ENCODE results near the gene MYBPH.

The MYBPH gene

GRCh38 chr1:203166192-203166940 is 9.3 kb downstream of the MYBPH start:
- Mint-ChIP-seq H3K9me3 (no peaks in the 10 kb centered on the region), H3K4me1 (no peaks in the 10 kb centered on the region), H3K27me3 (peaks cover 2% of the 10 kb centered on the region), H3K4me3 (no peak overlapping the region), H3K36me3 (no peaks in the 10 kb centered on the region), H3K27ac (no peak overlapping the region)

GRCh38 chr1:203165800-203166161 is 9.8 kb downstream of the MYBPH start:
- no peak overlapping the region for H3K27ac Mint-ChIP-seq
- H3K4me3 Mint-ChIP-seq: no peak overlapping the region
- no peaks in the 10 kb centered on the region for H3K36me3 Mint-ChIP-seq
- no peaks in the 10 kb centered on the region for H3K9me3 Mint-ChIP-seq
- H3K27me3 Mint-ChIP-seq: peaks cover 2% of the 10 kb centered on the region
- H3K4me1 Mint-ChIP-seq: no peaks in the 10 kb centered on the region

GRCh38 chr1:203165101-203165799 is 10.4 kb downstream of the MYBPH start:
- Mint-ChIP-seq H3K27me3 (peaks cover 2% of the 10 kb centered on the region), H3K9me3 (no peaks in the 10 kb centered on the region), H3K4me1 (no peaks in the 10 kb centered on the region), H3K27ac (no peak overlapping the region), H3K4me3 (no peak overlapping the region), H3K36me3 (no peaks in the 10 kb centered on the region)

DNA sequence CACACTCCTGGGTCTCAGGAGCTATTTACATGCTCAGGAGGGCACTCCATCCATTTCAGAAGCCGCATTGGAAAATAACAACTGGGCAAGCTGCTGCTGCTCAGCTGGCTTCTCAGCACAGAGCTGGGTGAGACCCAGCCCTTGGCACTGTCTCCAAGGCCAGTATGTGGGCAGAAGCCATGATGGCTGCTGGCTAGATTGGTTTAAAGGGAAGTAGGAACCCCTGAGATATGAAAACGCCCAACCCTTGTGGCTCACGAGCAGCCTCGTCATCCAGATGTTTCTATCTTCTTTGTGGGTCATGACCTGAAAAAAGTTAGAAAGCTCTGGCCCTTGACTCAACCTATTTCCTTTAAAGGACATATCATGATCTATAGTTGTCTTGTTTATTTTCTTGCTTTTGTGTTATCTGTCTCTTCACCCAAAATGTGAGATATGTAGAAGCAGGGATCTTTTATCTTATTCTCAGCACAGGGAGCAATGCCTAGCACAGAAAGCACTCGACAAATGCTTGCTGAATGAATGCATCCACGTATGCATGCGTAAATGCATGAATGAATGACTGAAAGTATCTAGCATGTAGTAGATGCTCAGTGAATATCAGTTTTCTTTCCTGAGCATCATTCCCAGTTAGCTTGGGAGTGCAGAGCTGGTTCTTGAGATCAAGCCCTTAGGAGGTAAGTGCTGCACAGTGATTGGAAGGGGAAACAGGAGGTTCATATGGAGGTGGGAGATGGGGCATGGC is 11.6 kb downstream of the MYBPH start:
- Mint-ChIP-seq H3K9me3 (no peaks in the 10 kb centered on the region), H3K27me3 (peaks cover 2% of the 10 kb centered on the region)

GRCh38 chr1:203162403-203162802 is 13.2 kb downstream of the MYBPH start:
- Mint-ChIP-seq H3K27me3 (peaks cover 2% of the 10 kb centered on the region), H3K27ac (no peak overlapping the region), H3K4me1 (no peaks in the 10 kb centered on the region), H3K36me3 (no peaks in the 10 kb centered on the region), H3K9me3 (no peaks in the 10 kb centered on the region), H3K4me3 (no peak overlapping the region)

More for the DNA sequence above, 11.6 kb downstream of the MYBPH start:
- Mint-ChIP-seq H3K4me1 (no peaks in the 10 kb centered on the region), H3K27ac (no peak overlapping the region), H3K4me3 (no peak overlapping the region), H3K36me3 (no peaks in the 10 kb centered on the region)

DNA sequence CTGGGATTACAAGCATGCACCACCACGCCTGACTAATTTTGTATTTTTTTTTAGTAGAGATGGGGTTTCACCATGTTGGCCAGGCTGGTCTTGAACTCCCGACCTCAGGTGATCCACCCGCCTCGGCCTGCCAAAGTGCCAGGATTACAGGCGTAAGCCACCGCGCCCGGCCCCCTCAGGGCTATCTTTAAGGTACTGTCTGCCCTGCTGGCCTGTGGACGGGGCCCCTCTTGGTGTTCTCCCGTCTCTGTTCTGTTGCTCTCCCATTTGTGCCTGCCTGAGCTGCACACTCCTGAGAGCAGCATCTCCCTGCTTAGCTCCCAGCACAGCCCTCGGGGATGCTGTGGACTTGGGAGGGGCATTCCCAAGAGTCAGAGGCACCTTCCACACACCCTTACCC is 13.9 kb downstream of the MYBPH start:
- H3K27ac Mint-ChIP-seq: no peak overlapping the region
- H3K4me3 Mint-ChIP-seq: no peak overlapping the region
- H3K9me3 Mint-ChIP-seq: no peaks in the 10 kb centered on the region
- no peaks in the 10 kb centered on the region for H3K4me1 Mint-ChIP-seq
- H3K27me3 Mint-ChIP-seq: peaks cover 2% of the 10 kb centered on the region
- H3K36me3 Mint-ChIP-seq: no peaks in the 10 kb centered on the region

DNA sequence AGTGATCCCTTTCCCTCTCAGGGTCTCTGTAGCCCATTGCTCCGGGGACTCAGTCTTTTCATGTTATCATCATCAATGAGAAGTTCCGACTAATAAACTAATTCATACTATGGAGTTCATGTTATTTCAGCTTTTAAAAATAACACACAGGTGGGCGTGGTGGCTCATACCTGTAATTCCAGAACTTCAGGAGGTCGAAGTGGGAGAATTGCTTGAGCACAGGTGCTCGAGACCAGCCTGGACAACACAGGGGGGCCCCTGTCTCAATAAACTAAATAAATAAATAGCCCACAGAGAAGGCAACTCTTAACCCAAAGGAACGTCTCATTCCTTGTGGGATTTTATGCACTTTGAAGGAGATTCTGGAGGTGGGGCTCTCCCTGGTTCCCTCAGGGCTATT is 14.5 kb downstream of the MYBPH start:
- Mint-ChIP-seq H3K9me3 (no peaks in the 10 kb centered on the region), H3K36me3 (no peaks in the 10 kb centered on the region), H3K27me3 (peaks cover 2% of the 10 kb centered on the region), H3K27ac (no peak overlapping the region), H3K4me1 (no peaks in the 10 kb centered on the region), H3K4me3 (no peak overlapping the region)

DNA sequence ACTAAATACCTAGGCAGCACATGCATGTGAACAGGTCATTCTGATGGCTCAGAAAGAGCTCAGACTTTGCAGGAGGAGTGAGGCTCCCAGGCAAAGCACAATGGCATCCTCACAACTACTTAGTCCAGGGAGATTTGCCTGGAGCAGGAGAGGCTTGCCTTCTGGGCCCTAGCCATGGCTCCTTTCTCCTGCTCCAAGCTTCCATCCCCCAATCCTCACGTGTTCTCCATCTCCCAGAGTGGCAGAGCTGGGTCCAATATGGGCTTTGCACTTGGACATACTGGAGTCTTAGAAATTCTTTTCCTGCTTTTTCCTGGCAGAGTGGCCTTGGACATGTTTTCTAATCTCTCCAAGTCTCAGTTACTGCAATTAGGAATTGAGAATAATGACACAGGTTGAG is 15.8 kb downstream of the MYBPH start:
- Mint-ChIP-seq H3K27me3 (peaks cover 2% of the 10 kb centered on the region), H3K27ac (no peak overlapping the region), H3K4me1 (no peaks in the 10 kb centered on the region), H3K9me3 (no peaks in the 10 kb centered on the region), H3K36me3 (no peaks in the 10 kb centered on the region), H3K4me3 (no peak overlapping the region)

GRCh38 chr1:203158960-203159665 is 16.5 kb downstream of the MYBPH start:
- no peaks in the 10 kb centered on the region for H3K4me1 Mint-ChIP-seq
- H3K36me3 Mint-ChIP-seq: no peaks in the 10 kb centered on the region
- H3K9me3 Mint-ChIP-seq: no peaks in the 10 kb centered on the region
- no peak overlapping the region for H3K4me3 Mint-ChIP-seq
- no peak overlapping the region for H3K27ac Mint-ChIP-seq
- H3K27me3 Mint-ChIP-seq: peaks cover 2% of the 10 kb centered on the region

GRCh38 chr1:203158423-203158822 is 17.2 kb downstream of the MYBPH start:
- no peak overlapping the region for H3K27ac Mint-ChIP-seq
- H3K4me3 Mint-ChIP-seq: no peak overlapping the region
- H3K4me1 Mint-ChIP-seq: no peaks in the 10 kb centered on the region
- H3K9me3 Mint-ChIP-seq: no peaks in the 10 kb centered on the region
- peaks cover 2% of the 10 kb centered on the region for H3K27me3 Mint-ChIP-seq
- no peaks in the 10 kb centered on the region for H3K36me3 Mint-ChIP-seq

GRCh38 chr1:203156280-203156679 is 19.3 kb downstream of the MYBPH start:
- H3K9me3 Mint-ChIP-seq: no peaks in the 10 kb centered on the region
- no peaks in the 10 kb centered on the region for H3K4me1 Mint-ChIP-seq
- H3K27me3 Mint-ChIP-seq: no peaks in the 10 kb centered on the region
- H3K4me3 Mint-ChIP-seq: no peak overlapping the region
- H3K27ac Mint-ChIP-seq: no peak overlapping the region
- H3K36me3 Mint-ChIP-seq: no peaks in the 10 kb centered on the region

GRCh38 chr1:203153989-203154821 is 21.4 kb downstream of the MYBPH start:
- H3K9me3 Mint-ChIP-seq: no peaks in the 10 kb centered on the region
- H3K36me3 Mint-ChIP-seq: no peaks in the 10 kb centered on the region
- no peak overlapping the region for H3K27ac Mint-ChIP-seq
- no peak overlapping the region for H3K4me3 Mint-ChIP-seq
- no peaks in the 10 kb centered on the region for H3K4me1 Mint-ChIP-seq
- H3K27me3 Mint-ChIP-seq: no peaks in the 10 kb centered on the region

GRCh38 chr1:203153051-203153988 is 22.3 kb downstream of the MYBPH start:
- H3K27me3 Mint-ChIP-seq: no peaks in the 10 kb centered on the region
- H3K4me1 Mint-ChIP-seq: no peaks in the 10 kb centered on the region
- H3K4me3 Mint-ChIP-seq: no peak overlapping the region
- H3K36me3 Mint-ChIP-seq: no peaks in the 10 kb centered on the region
- no peaks in the 10 kb centered on the region for H3K9me3 Mint-ChIP-seq
- no peak overlapping the region for H3K27ac Mint-ChIP-seq
